ENCODE data around the gene SLC15A2.

SLC15A2 gene

DNA sequence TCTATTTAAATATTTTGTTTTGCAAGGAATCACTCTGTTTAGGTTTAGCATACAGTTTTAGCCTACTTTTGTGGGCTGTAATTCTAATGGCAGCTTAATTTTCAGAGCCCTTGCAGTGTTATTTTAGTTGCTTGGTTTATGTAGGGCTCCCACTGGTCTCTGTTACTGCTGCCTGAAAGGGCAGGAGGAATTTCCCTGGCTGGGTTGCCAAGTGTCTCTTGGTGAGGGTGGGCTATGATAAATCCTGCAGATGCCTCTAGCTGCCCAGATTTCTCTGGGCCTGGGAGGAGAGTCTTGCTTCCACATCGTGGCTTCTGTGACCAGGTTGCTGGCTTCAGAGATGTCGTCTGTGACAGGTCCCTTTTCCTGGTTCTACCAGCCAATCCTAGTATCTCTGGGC lies 91.6 kb downstream of the SLC15A2 start:
- DNase-seq = no peak

- DNase-seq = no peak
Measured at GRCh38 chr3:121988146-121988545, 93.9 kb downstream of the SLC15A2 start.

GRCh38 chr3:121989943-121990342 lies 95.7 kb downstream of the SLC15A2 start:
- no peak for DNase-seq

- DNase-seq = no peak
Measured at GRCh38 chr3:121992601-121993560, 98.7 kb downstream of the SLC15A2 start.

Data from activated naive CD4-positive, alpha-beta T cell treated with Interleukin-2 at 50 U/mL for 16 hours (primary cell).